Measurements from ENCODE around the gene ASPG. TPM values are rescaled to one million over a fixed set of nuclear protein-coding genes. Genes with fewer than 3 reads are reported as not detected.

Gene ASPG
- total and polyA plus RNA-seq, 8 donors: 1.4 to 32.2 (median 11.4) TPM

- H3K4me3 ChIP-seq: no peak overlapping the region
- ATAC-seq: no peak
- no peak for TF ChIP-seq CTCF (IDR thresholded peaks at IDR 0.05)
- H3K9me3 ChIP-seq: no peaks in the 10 kb centered on the region
- peaks cover 0 to 17% of the 10 kb centered on the region in 2 donors for H3K4me1 ChIP-seq
- H3K27me3 ChIP-seq: peaks cover 31 to 89% of the 10 kb centered on the region in 2 donors
- no peak overlapping the region for H3K27ac ChIP-seq
- intact Hi-C loops (cut with DNase I): no loop called here
- DNase-seq: peak in 1 of 4 donors; percentile 61
- no peaks in the 10 kb centered on the region for H3K36me3 ChIP-seq
Observed at GRCh38 chr14:104114421-104115130, 29.1 kb downstream of the ASPG start.

- H3K27ac ChIP-seq: no peak overlapping the region
- ATAC-seq: no peak
- no peak overlapping the region for H3K4me3 ChIP-seq
- peaks cover 31 to 95% of the 10 kb centered on the region in 2 donors for H3K27me3 ChIP-seq
- intact Hi-C loops (cut with DNase I): no loop called here
- H3K4me1 ChIP-seq: peaks cover 0 to 17% of the 10 kb centered on the region in 2 donors
- H3K36me3 ChIP-seq: no peaks in the 10 kb centered on the region
- TF ChIP-seq CTCF (IDR thresholded peaks at IDR 0.05): no peak
- peak in 1 of 4 donors; percentile 27 for DNase-seq
- H3K9me3 ChIP-seq: no peaks in the 10 kb centered on the region
Observed at GRCh38 chr14:104115131-104115600, 29.7 kb downstream of the ASPG start.

- peaks cover 31 to 99% of the 10 kb centered on the region in 2 donors for H3K27me3 ChIP-seq
- TF ChIP-seq CTCF (IDR thresholded peaks at IDR 0.05): no peak
- peak overlapping the region in 1 of 2 donors; percentile 73 for H3K27ac ChIP-seq
- intact Hi-C loops (cut with DNase I): no loop called here
- DNase-seq (peak in 1 of 4 donors; percentile 53), ATAC-seq (no peak)
- peak overlapping the region; percentile 42 for H3K4me3 ChIP-seq
- no peaks in the 10 kb centered on the region for H3K36me3 ChIP-seq
- peaks cover 0 to 17% of the 10 kb centered on the region in 2 donors for H3K4me1 ChIP-seq
- H3K9me3 ChIP-seq: no peaks in the 10 kb centered on the region
Observed at GRCh38 chr14:104115691-104116287, 30.3 kb downstream of the ASPG start.

GRCh38 chr14:104116288-104116755, 30.8 kb downstream of the ASPG start:
- H3K4me1 ChIP-seq: peaks cover 0 to 17% of the 10 kb centered on the region in 2 donors
- ATAC-seq (peak; percentile 60), DNase-seq (peak in 1 of 4 donors; percentile 80)
- H3K36me3 ChIP-seq: no peaks in the 10 kb centered on the region
- no peak for TF ChIP-seq CTCF (IDR thresholded peaks at IDR 0.05)
- peaks cover 31 to 95% of the 10 kb centered on the region in 2 donors for H3K27me3 ChIP-seq
- H3K9me3 ChIP-seq: no peaks in the 10 kb centered on the region
- intact Hi-C loops (cut with DNase I): no loop called here
- H3K27ac ChIP-seq: peak overlapping the region; percentile 67 to 73
- H3K4me3 ChIP-seq: peak overlapping the region; percentile 42

- DNase-seq (peak in 3 of 4 donors; percentile 49 to 88 (median 71)), ATAC-seq (peak; percentile 88)
- Histone ChIP-seq H3K4me1 (peaks cover 0 to 17% of the 10 kb centered on the region in 2 donors), H3K9me3 (no peaks in the 10 kb centered on the region), H3K27me3 (peaks cover 31 to 90% of the 10 kb centered on the region in 2 donors), H3K4me3 (peak overlapping the region; percentile 42), H3K27ac (peak overlapping the region; percentile 67 to 73), H3K36me3 (no peaks in the 10 kb centered on the region)
- no peak for TF ChIP-seq CTCF (IDR thresholded peaks at IDR 0.05)
- intact Hi-C loops (cut with DNase I): no loop called here
Observed at GRCh38 chr14:104116756-104117340, 31.3 kb downstream of the ASPG start.

Data from left lung (tissue), 10 donors.